SH-SY5Y (cell line): Measurements from ENCODE around the gene ITPR1.

ENCODE experiments used
- GATA2 ChIP-seq: IDR thresholded peaks from 2 replicates; pipeline ENCODE4 v1.6.1; 2011; ENCODE audit warnings: mild to moderate bottlenecking, low read depth, low read length
- GATA3 ChIP-seq: IDR thresholded peaks from 2 replicates; pipeline ENCODE4 v1.6.1; 2011; ENCODE audit warnings: low read depth, mild to moderate bottlenecking, low read length, moderate library complexity

DNA sequence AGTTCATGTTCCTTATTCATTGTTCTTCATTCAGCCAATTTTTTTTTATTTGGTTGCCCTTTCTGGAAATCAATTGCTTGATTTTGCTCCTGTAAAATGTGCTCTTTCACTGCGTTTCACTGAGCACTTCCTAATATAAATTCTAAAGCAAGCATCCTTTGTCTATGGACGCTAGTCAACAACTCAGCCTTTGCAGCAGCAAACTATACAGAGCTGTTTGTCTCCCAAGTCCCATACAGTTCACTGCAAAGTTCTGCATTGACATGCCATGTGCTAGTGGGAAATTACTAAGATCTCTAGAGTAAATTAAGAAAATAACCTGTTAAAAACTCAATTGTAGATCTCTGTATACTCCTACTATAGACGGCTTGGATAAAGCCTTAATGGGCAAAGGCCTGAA lies 356.0 kb downstream of the ITPR1 start:
- TF ChIP-seq GATA3 (no peak), GATA2 (no peak)
